ENCODE data around the gene CCDC7.

- no peak for TF ChIP-seq EZH2 (IDR thresholded peaks at IDR 0.05; ENCODE audit: borderline replicate concordance)
- TF ChIP-seq CTCF (IDR thresholded peaks at IDR 0.05; ENCODE audit: poor library complexity) = no peak
Measured at GRCh38 chr10:32582946-32583345, 137.0 kb downstream of the CCDC7 start.
